ENCODE measurements around the gene IFT122. TPM values are rescaled to one million over a fixed set of nuclear protein-coding genes. Genes with fewer than 3 reads are reported as not detected.

The IFT122 gene
- total RNA-seq, 2 donors from 2014 or later: 15.6 to 31.5 TPM

- no peak overlapping the region for H3K27ac ChIP-seq
- intact Hi-C loops (cut with DNase I): no loop called here
- H3K9ac ChIP-seq (ENCODE audit: low read depth in 2 of 2, low read length in 2 of 2): no peak overlapping the region
Measured at GRCh38 chr3:129418041-129418973, 21.7 kb upstream of the IFT122 start.

DNA sequence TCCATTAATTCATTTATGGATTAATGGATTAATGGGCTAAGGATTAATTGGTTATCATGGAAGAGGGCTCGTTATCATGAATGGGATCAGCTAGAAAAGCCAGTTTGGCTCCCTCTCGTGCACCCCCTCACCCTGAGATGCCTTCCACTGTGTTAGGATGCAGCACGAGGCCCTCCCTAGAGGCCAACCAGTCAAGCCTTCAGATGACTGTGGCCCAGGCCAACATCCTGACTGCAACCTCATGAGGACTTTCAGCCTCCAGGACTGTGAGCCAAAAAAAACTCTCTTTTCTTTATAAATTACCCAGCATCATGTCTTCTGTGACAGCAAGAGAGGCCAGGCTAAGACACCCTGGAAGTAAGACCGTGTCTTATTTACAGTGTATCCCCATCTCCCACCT lies 20.5 kb upstream of the IFT122 start:
- no peak for DNase-seq
- H3K36me3 ChIP-seq: no peaks in the 10 kb centered on the region
- H3K9ac ChIP-seq (ENCODE audit: low read depth in 2 of 2, low read length in 2 of 2): no peak overlapping the region
- no peak overlapping the region for H3K4me3 ChIP-seq
- H3K27me3 ChIP-seq: no peaks in the 10 kb centered on the region
- H3K27ac ChIP-seq: no peak overlapping the region
- TF ChIP-seq, protein P1, sequence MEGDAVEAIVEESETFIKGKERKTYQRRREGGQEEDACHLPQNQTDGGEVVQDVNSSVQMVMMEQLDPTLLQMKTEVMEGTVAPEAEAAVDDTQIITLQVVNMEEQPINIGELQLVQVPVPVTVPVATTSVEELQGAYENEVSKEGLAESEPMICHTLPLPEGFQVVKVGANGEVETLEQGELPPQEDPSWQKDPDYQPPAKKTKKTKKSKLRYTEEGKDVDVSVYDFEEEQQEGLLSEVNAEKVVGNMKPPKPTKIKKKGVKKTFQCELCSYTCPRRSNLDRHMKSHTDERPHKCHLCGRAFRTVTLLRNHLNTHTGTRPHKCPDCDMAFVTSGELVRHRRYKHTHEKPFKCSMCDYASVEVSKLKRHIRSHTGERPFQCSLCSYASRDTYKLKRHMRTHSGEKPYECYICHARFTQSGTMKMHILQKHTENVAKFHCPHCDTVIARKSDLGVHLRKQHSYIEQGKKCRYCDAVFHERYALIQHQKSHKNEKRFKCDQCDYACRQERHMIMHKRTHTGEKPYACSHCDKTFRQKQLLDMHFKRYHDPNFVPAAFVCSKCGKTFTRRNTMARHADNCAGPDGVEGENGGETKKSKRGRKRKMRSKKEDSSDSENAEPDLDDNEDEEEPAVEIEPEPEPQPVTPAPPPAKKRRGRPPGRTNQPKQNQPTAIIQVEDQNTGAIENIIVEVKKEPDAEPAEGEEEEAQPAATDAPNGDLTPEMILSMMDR (IDR thresholded peaks at IDR 0.05): no peak
- no peaks in the 10 kb centered on the region for H3K9me3 ChIP-seq
- intact Hi-C loops (cut with DNase I): no loop called here
- no peaks in the 10 kb centered on the region for H3K4me1 ChIP-seq

More at GRCh38 chr3:129418041-129418973, 21.7 kb upstream of the IFT122 start:
- H3K9me3 ChIP-seq: no peaks in the 10 kb centered on the region
- TF ChIP-seq, protein P1 (IDR thresholded peaks at IDR 0.05): no peak
- no peak overlapping the region for H3K4me3 ChIP-seq
- H3K36me3 ChIP-seq: no peaks in the 10 kb centered on the region
- DNase-seq: no peak
- no peaks in the 10 kb centered on the region for H3K4me1 ChIP-seq
- no peaks in the 10 kb centered on the region for H3K27me3 ChIP-seq

- no peak overlapping the region for H3K27ac ChIP-seq
- H3K27me3 ChIP-seq: no peaks in the 10 kb centered on the region
- DNase-seq: no peak
- TF ChIP-seq, protein P1 (IDR thresholded peaks at IDR 0.05): no peak
- H3K4me1 ChIP-seq: no peaks in the 10 kb centered on the region
- intact Hi-C loops (cut with DNase I): no loop called here
- H3K4me3 ChIP-seq: no peak overlapping the region
- H3K36me3 ChIP-seq: no peaks in the 10 kb centered on the region
- no peak overlapping the region for H3K9ac ChIP-seq (ENCODE audit: low read depth in 2 of 2, low read length in 2 of 2)
- H3K9me3 ChIP-seq: no peaks in the 10 kb centered on the region
Measured at GRCh38 chr3:129421236-129421883, 18.7 kb upstream of the IFT122 start.

DNA sequence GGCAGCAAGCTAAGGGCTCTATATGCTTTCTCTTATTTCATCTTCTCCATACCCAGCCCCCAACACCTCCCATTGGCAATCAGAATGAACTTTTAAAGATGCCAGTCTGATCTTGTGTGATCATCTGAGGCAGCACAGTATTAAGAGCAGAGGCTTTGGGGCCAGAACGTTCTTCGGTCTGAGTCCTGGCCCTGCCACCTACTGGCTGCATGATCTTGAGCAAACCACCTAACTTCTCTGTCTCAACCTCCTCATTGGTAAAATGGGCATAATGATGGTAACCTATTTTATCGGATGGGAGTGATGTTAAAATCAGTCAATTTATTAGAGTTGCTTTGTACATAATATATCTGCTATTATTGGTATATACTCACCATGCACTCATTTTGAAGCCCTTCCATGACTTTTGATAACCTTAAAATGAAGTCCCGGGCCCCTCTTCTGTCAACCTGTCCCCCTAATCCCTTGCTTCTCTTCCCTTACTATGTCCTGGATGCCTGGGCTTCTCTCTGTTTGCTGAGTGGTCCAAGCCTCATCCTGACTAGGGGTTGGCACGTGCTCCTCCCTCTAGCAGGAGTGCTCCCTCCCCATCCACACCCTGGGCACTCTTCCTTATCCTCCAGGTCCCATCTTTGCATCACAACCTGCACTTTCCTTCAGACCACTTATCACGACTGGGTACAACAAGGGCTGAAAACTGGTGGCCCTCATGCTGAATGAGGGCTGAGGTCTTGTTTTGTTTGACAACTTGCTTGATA lies 17.9 kb upstream of the IFT122 start:
- Histone ChIP-seq H3K9me3 (no peaks in the 10 kb centered on the region), H3K4me3 (no peak overlapping the region), H3K27ac (no peak overlapping the region), H3K4me1 (no peaks in the 10 kb centered on the region), H3K27me3 (no peaks in the 10 kb centered on the region), H3K36me3 (no peaks in the 10 kb centered on the region), H3K9ac (ENCODE audit: low read depth in 2 of 2, low read length in 2 of 2) (no peak overlapping the region)
- intact Hi-C loops (cut with DNase I): no loop called here
- DNase-seq: no peak
- TF ChIP-seq, protein P1 (IDR thresholded peaks at IDR 0.05): no peak

GRCh38 chr3:129422897-129423296 lies 17.1 kb upstream of the IFT122 start:
- intact Hi-C loops (cut with DNase I): no loop called here
- DNase-seq: no peak

More at GRCh38 chr3:129422897-129423296, 17.1 kb upstream of the IFT122 start:
- Histone ChIP-seq H3K27me3 (no peaks in the 10 kb centered on the region), H3K9me3 (no peaks in the 10 kb centered on the region), H3K36me3 (no peaks in the 10 kb centered on the region), H3K4me3 (no peak overlapping the region), H3K4me1 (no peaks in the 10 kb centered on the region), H3K27ac (no peak overlapping the region), H3K9ac (ENCODE audit: low read depth in 2 of 2, low read length in 2 of 2) (no peak overlapping the region)
- TF ChIP-seq, protein P1 (IDR thresholded peaks at IDR 0.05): no peak

All from colonic mucosa (tissue), 4 donors.